Activated T-cell treated with anti-CD3 and anti-CD28 coated beads for 48 hours (primary cell): ENCODE data around the gene CHST8.

Source experiments
- DNase-seq: peaks from one replicate; pipeline ENCODE4 v3.0.0-alpha.2; 2020; ENCODE audit warnings: low read depth

The CHST8 gene

GRCh38 chr19:33717878-33718277 is 96.1 kb downstream of the CHST8 start:
- no peak for DNase-seq

GRCh38 chr19:33718651-33719254 is 97.0 kb downstream of the CHST8 start:
- DNase-seq: no peak

DNA sequence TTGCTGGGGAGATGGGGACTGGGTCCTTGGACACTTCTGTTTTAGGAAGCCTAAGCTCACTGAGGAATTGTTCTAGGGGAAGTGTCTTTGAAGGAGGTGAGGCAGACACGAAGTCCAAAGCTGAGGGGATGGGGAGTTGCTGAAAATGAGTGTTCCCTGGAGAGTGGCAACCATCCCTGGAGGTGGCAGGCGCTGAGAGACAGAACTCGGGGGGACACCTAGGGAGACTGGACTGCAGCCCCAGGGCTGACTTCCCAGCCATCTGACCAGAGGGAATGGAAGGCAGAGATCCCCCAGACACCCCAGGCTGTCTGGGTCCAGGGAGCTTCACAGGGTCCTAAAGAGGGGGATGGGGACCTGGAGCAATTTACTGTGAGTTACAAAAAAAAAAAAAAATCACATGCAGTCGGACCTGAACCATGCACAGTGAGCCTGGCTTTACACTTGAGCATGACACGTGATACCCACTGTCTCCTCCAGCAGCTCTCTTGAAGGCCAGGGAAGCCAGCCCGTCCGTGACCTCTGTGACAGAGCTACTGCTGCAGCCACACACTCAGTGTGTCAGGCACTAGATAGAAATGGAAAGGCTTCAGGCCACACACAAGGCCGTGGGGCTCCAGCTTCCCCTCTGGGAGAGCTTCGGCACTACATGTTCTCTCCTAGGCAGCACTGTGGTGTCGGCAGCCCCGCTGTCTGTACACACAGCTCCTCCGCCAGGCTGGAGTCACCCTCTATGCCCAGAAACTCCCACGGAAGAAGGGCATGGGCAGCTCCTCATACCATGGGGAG is 97.8 kb downstream of the CHST8 start:
- no peak for DNase-seq

- no peak for DNase-seq
These were observed 98.4 kb downstream of the CHST8 start for GRCh38 chr19:33720155-33720493.

GRCh38 chr19:33720691-33721682 is 99.2 kb downstream of the CHST8 start:
- DNase-seq: no peak

- no peak for DNase-seq
These were observed 100.1 kb downstream of the CHST8 start for GRCh38 chr19:33721735-33722297.

GRCh38 chr19:33722456-33723239 is 100.9 kb downstream of the CHST8 start:
- DNase-seq: no peak

- DNase-seq: no peak
These were observed 101.8 kb downstream of the CHST8 start for GRCh38 chr19:33723512-33723911.

- no peak for DNase-seq
These were observed 102.4 kb downstream of the CHST8 start for GRCh38 chr19:33724021-33724720.

DNA sequence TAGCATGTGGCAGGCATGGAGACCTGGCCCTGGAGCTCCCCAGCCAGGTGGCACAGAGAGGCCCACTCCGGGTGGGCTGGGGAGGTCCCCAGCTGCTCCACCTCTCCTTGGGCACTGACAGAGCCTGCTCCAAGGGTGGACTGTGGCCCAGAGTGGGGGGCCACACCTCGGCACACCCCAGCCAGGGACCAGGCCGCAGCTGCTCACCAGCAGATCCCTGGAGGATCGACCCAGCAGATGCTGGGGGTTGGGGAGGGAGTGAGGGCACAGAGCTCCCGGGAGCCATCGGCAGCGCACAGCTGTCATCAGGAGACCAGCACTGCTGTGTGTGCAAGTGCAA is 102.9 kb downstream of the CHST8 start:
- no peak for DNase-seq

DNA sequence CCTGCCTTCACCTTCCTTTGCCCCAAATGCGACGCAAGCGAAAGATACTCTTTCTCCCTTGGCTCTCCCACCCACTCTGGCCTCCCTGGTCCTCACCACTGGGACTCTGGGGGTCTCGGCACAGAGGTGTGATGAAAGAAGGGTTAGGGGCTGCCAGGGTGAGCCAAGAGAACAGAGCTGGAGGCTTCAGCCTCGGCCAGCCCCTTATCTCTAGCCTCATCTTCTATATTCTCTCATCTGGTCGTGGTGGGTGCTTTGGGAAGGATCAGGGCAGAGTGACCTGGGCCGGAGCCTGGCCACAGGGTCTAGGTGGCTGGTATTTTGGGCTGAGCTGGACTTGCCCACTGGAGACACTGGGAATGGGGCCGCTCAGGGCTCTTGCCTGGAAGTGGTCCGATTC is 103.8 kb downstream of the CHST8 start:
- DNase-seq: no peak

DNA sequence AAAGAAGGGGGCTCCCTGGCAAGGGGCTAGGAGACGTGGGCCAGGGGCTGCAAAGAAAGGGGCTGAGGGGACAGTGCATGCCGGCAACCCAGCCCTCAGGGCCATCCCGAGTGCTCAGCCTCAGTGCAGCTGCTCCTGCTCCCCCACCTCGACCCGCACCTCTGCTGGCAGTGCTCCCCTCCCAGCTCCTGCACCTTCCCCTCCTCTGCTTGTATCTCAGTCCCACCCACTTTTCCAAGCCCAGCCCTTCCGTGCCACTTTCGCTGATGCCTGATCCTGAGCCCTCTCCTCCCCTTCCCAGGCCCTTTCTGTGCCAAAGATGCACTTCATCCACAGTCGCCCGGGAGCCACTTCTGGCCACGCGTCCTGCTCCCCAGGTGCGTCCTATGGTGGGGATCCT is 105.0 kb downstream of the CHST8 start:
- no peak for DNase-seq

DNA sequence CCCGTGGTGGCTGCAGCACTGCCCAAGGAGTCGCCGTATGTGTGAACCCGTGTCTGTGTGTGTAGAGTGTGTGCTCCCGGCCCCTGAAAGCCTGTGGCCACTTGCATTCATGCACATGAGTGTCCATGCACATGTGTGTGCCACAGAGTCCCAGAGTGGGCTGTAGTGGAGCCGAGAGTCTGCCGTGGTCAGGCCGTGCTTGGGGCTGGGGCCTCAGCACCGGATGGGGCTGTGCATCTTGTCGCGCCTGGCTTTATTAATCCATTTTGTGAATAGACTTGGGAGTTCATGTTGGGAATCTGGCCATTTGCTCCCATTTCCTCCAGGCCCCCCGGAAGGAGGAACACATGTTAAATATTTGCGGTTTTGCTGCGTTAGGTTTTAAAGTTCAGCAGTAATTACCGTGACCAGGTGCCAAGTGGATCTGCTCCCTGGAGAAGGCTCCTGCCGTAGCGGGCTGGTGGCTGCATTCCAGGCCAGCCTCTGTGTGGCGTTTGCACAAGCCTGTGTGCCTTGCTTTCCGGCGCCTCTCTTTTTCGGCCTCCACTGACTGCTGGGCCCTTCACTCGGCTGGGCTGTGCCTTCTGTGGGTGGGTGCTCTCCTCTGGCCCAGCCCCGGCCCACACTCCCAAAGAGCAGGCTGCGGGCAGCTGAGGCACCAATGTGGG is 105.7 kb downstream of the CHST8 start:
- DNase-seq: no peak

DNA sequence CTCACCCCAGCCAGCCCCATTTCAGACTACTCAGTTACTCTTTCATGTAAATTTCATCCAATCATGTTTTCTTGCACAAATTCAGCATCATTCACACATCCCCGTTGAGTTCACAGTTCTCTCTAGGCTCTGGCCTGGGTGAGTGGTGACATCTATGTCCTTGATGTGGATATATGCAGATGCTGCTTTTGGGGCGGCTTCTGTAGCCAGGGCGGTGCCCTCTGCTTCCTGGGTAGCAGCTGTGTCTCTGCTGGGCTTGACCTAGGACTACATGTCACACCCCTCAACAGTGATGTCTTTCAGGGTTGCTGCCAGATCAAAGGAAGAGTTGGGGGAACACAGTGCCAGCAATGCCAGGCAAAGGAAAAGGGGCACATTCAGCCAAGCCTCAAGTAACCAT is 106.4 kb downstream of the CHST8 start:
- DNase-seq: no peak

GRCh38 chr19:33730858-33731607 is 109.3 kb downstream of the CHST8 start:
- DNase-seq: no peak

DNA sequence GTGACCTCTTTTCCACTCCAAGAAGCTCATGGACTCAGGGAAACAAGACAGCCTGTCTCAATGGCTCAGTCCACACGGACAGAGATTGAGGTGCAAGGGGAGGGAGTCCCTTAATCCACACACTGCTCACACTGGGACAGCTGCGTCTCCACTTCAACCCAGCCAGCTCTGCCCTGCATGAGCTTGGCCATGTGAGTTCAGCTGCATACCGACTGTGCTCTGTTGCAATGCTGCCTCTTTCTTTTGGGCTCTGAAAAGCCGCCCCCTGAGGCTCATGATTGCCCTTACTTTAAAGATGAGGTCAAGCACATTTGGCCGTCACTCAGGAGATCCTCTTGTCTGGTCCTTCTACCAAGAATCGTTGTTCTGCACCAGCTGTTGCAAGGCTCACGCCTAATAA is 110.1 kb downstream of the CHST8 start:
- DNase-seq: no peak

- no peak for DNase-seq
These were observed 113.2 kb downstream of the CHST8 start for GRCh38 chr19:33734913-33735312.

GRCh38 chr19:33736158-33736557 is 114.4 kb downstream of the CHST8 start:
- no peak for DNase-seq

DNA sequence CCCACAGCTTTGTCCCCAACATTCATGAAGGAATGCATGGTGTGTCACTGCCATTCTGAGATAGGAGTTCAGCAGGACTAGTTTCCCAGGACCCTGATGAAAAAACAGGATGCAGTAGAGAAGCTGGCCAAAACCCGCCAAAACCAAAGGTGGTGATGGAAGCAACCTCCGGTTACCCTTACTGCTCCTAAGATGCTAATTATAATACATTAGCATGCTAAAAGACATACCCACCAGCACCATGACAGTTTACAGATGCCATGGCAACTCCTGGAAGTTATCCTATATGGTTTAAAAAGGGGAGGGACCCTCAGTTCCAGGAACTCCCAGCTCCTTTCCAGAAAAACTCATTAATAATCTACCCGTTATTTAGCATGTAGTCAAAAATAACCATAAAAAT is 115.0 kb downstream of the CHST8 start:
- DNase-seq: no peak
